Thymus (tissue), 11 donors: ENCODE results near the gene TRPM7. TPM values are rescaled to one million over a fixed set of nuclear protein-coding genes. Genes with fewer than 3 reads are reported as not detected.

Experiments
- DNase-seq, 9 donors: peaks; one replicate each; pipeline ENCODE4 v3.0.0-alpha.2; 2013; ENCODE audit warnings: low spot score in 9 of 9, low read depth in 6 of 9, missing footprints in 1 of 9
- H3K27ac ChIP-seq, 2 donors: one replicate each; pipeline ENCODE4 v1.5.1; 2013; ENCODE audit warnings: control low read depth in 1 of 2, low read depth in 1 of 2, low read length in 1 of 2, mild to moderate bottlenecking in 1 of 2, moderate library complexity in 1 of 2
- H3K27me3 ChIP-seq, 2 donors: one replicate each; pipeline ENCODE4 v1.5.1; 2013; ENCODE audit warnings: low read length in 1 of 2; ENCODE audit not compliant: control insufficient read depth in 2 of 2, insufficient read depth in 1 of 2
- H3K36me3 ChIP-seq, 2 donors: one replicate each; pipeline ENCODE4 v1.5.1; 2013; ENCODE audit warnings: low read length in 1 of 2, mild to moderate bottlenecking in 1 of 2, moderate library complexity in 1 of 2; ENCODE audit not compliant: control insufficient read depth in 2 of 2, insufficient read depth in 2 of 2
- H3K4me1 ChIP-seq, 2 donors: one replicate each; pipeline ENCODE4 v1.5.1; 2013; ENCODE audit warnings: low read length in 2 of 2; ENCODE audit not compliant: control insufficient read depth in 2 of 2, insufficient read depth in 2 of 2
- H3K4me3 ChIP-seq, 2 donors: one replicate each; pipeline ENCODE4 v1.5.1; 2013; ENCODE audit warnings: low read length in 2 of 2, control low read depth in 1 of 2, mild to moderate bottlenecking in 1 of 2
- H3K9me3 ChIP-seq, 2 donors: one replicate each; pipeline ENCODE4 v1.5.1; 2013; ENCODE audit warnings: low read length in 1 of 2, mild to moderate bottlenecking in 1 of 2; ENCODE audit not compliant: control insufficient read depth in 2 of 2, insufficient read depth in 1 of 2
- WGBS: extraction: QIAGEN DNeasy Blood & Tissue Kit; methylation state at CpG from one replicate; pipeline ENCODE4 v1.1.7; 2013; 5-methylcytosine and 5-hydroxymethylcytosine counted together
- polyA plus RNA-seq: library from polyadenylated mRNA; stranded (reverse); fragments of 200-250 nt; gene quantifications from one replicate; pipeline ENCODE4 v1.2.3, GENCODE V29; 2013
- total RNA-seq: library from RNA; stranded (reverse); fragments of 120-200 nt; gene quantifications from one replicate; pipeline ENCODE4 v1.2.4, GENCODE V29; 2013
- donor health status: healthy.

Gene TRPM7
- total and polyA plus RNA-seq, 2 donors: 15.6 to 31.9 TPM

DNA sequence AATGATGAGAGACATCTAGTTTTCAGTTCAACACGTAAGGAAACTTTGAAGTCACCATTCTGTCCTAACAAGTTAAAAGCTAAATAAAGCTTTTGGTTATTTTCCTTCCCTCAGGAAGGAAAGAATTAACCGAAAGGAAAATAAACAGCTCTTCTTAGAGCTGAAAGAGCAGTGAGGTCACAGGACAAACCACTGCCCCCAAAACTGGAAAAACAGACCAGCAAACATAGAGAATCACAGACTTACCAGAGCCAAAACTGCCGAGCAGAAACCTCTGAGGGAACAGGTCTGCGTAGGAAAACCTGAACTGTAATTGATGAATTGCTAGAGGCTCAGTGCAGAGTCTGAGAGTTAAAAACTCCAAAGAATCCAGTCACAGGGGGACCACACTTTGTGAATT, 154.8 kb downstream of the TRPM7 start:
- DNase-seq: no peak
- H3K4me3 ChIP-seq: no peak overlapping the region
- no peaks in the 10 kb centered on the region for H3K36me3 ChIP-seq
- 93% methylated on average over 4 of the region's 4 CpGs for WGBS
- H3K27me3 ChIP-seq: no peaks in the 10 kb centered on the region
- H3K9me3 ChIP-seq: no peaks in the 10 kb centered on the region
- H3K4me1 ChIP-seq: no peaks in the 10 kb centered on the region
- H3K27ac ChIP-seq: no peak overlapping the region

DNA sequence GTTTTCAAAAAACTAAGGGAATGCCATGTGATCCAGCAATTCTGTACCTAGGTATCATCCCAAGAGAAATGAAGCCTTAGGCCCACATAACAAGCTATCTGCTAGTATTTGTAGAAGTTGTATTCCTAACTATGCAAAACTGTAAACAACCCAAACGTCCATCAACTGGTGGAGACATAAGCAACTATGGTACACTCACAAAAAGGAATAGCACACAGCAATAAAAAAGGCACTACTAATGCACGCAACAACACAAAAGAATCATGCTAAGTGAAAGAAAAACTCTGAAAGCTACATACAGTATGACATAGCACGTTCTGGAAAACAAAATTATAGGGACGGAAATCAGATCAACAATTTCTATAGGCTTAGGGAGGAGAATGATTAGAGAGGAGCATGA, 155.4 kb downstream of the TRPM7 start:
- no peaks in the 10 kb centered on the region for H3K9me3 ChIP-seq
- H3K4me1 ChIP-seq: no peaks in the 10 kb centered on the region
- WGBS: 97% methylated on average over 4 of the region's 4 CpGs
- no peaks in the 10 kb centered on the region for H3K27me3 ChIP-seq
- DNase-seq: no peak
- no peak overlapping the region for H3K27ac ChIP-seq
- no peak overlapping the region for H3K4me3 ChIP-seq
- H3K36me3 ChIP-seq: no peaks in the 10 kb centered on the region

DNA sequence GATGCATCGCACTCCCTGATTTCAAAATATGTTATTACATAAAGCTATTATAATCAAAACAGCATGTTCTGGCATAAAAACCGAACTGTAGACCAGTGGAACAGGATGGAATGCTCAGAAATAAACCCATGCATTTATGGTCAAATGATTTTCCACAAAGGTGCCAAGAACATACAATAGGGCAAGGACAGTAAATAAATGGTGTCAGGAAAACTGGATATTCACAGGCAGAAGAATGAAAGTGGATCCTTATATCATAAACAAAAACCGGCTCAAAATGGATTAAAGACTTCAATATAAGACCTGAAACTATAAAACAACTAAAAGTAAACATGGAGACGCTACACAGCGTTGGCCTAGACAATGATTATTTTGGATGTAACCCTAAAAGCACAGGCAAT, 162.7 kb downstream of the TRPM7 start:
- whole genome bisulfite sequencing: 96% methylated on average over 5 of the region's 5 CpGs
- no peak overlapping the region for H3K4me3 ChIP-seq
- H3K4me1 ChIP-seq: no peaks in the 10 kb centered on the region
- no peaks in the 10 kb centered on the region for H3K36me3 ChIP-seq
- DNase-seq: no peak
- no peaks in the 10 kb centered on the region for H3K27me3 ChIP-seq
- no peak overlapping the region for H3K27ac ChIP-seq
- H3K9me3 ChIP-seq: no peaks in the 10 kb centered on the region

DNA sequence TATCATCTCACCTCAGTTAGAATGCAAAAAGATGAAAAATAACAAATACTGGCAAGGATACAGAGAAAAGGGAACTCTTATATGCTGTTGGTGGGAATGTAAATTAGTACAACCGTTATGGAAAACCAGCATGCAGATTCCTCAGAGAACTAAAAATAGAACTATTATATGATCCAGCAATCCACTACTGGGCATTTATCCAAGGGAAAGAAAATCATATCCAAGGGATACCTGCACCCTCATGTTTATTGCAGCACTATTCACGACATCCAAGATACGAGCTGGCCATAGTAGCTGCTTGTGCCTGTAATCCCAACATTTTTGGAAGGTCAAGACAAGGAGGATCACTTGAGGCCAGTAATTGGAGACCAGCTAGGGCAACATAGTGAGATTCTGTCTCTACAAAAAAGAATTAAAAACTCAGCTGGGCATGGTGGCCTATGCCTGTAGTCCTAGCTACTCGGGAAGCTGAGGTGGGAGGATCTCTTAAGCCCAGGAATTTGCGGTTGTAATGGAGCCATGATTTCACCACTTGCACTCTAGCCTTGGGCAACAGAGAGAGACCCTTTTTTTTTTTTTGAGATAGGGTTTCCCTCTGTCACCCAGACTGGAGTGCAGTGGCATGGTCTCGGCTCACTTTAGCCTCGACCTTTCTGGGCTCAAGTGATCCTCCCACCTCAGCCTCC, 166.7 kb downstream of the TRPM7 start:
- WGBS: 91% methylated on average over 7 of the region's 7 CpGs
- H3K27me3 ChIP-seq: no peaks in the 10 kb centered on the region
- DNase-seq: no peak
- no peak overlapping the region for H3K27ac ChIP-seq
- H3K4me1 ChIP-seq: no peaks in the 10 kb centered on the region
- H3K9me3 ChIP-seq: no peaks in the 10 kb centered on the region
- no peak overlapping the region for H3K4me3 ChIP-seq
- no peaks in the 10 kb centered on the region for H3K36me3 ChIP-seq

DNA sequence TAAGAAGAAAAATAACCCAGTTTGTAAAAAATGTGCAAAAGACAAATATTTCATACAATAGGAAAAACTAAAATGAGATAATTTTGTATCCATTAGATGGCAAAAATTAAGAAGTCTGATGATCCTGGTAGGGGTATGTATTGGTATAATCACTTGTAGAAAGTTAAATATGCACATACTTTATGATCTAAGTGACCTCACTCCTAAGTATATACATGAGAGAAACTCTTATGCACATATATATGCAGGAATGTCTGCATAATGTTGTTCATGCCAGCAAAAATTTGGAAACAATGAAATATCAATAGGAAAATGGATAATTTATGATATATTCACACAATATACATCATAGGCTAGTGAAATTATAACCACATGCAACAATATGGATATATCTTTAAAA, 173.6 kb downstream of the TRPM7 start:
- Histone ChIP-seq H3K4me3 (no peak overlapping the region), H3K27me3 (no peaks in the 10 kb centered on the region), H3K36me3 (no peaks in the 10 kb centered on the region), H3K4me1 (no peaks in the 10 kb centered on the region), H3K27ac (no peak overlapping the region), H3K9me3 (no peaks in the 10 kb centered on the region)
- no peak for DNase-seq

Other genes with a start within 250 kb of the TRPM7 start
- gene USP50, start 140.1 kb downstream of the TRPM7 start, total RNA-seq: 0.33 TPM
- not detected for gene USP50, start 140.1 kb downstream of the TRPM7 start, polyA plus RNA-seq
- 55.6 TPM for gene SPPL2A, start 78.9 kb upstream of the TRPM7 start, total RNA-seq
- gene SPPL2A, start 78.9 kb upstream of the TRPM7 start, polyA plus RNA-seq: 50.7 TPM
- gene AP4E1, start 221.9 kb upstream of the TRPM7 start, total RNA-seq: 6.5 TPM
- 5.9 TPM for gene AP4E1, start 221.9 kb upstream of the TRPM7 start, polyA plus RNA-seq